ENCODE measurements around the gene CACNG8.

- TF ChIP-seq, protein P1, sequence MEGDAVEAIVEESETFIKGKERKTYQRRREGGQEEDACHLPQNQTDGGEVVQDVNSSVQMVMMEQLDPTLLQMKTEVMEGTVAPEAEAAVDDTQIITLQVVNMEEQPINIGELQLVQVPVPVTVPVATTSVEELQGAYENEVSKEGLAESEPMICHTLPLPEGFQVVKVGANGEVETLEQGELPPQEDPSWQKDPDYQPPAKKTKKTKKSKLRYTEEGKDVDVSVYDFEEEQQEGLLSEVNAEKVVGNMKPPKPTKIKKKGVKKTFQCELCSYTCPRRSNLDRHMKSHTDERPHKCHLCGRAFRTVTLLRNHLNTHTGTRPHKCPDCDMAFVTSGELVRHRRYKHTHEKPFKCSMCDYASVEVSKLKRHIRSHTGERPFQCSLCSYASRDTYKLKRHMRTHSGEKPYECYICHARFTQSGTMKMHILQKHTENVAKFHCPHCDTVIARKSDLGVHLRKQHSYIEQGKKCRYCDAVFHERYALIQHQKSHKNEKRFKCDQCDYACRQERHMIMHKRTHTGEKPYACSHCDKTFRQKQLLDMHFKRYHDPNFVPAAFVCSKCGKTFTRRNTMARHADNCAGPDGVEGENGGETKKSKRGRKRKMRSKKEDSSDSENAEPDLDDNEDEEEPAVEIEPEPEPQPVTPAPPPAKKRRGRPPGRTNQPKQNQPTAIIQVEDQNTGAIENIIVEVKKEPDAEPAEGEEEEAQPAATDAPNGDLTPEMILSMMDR (IDR thresholded peaks at IDR 0.05), result no peak
- TF ChIP-seq SMAD3 (CRISPR knock-in tag; IDR thresholded peaks at IDR 0.05; ENCODE audit: borderline replicate concordance) (no peak), KAT7 (CRISPR knock-in tag; IDR thresholded peaks at IDR 0.05; ENCODE audit: borderline replicate concordance) (no peak), OVOL2 (CRISPR knock-in tag; IDR thresholded peaks at IDR 0.05; ENCODE audit: borderline replicate concordance) (no peak)
Measured at GRCh38 chr19:53981376-53981951, 18.7 kb downstream of the CACNG8 start.

All from WTC11 (cell line).